ENCODE measurements around the gene GABRQ. TPM values are rescaled to one million over a fixed set of nuclear protein-coding genes. Genes with fewer than 3 reads are reported as not detected.

GABRQ gene
- total RNA-seq (2014; rRNA removed; shearing (Covaris generic)) = not detected in 2 replicates
- not detected in 2 replicates for total RNA-seq (2022)
- Bru-seq, nascent RNA = not detected
- percentile 7 among the genes with signal in this experiment for BruChase-seq, experiment 1, labeled RNA remaining after a 6-hour chase
- not detected for BruChase-seq, experiment 2, labeled RNA remaining after a 2-hour chase
- long read RNA-seq = 0 reads

DNA sequence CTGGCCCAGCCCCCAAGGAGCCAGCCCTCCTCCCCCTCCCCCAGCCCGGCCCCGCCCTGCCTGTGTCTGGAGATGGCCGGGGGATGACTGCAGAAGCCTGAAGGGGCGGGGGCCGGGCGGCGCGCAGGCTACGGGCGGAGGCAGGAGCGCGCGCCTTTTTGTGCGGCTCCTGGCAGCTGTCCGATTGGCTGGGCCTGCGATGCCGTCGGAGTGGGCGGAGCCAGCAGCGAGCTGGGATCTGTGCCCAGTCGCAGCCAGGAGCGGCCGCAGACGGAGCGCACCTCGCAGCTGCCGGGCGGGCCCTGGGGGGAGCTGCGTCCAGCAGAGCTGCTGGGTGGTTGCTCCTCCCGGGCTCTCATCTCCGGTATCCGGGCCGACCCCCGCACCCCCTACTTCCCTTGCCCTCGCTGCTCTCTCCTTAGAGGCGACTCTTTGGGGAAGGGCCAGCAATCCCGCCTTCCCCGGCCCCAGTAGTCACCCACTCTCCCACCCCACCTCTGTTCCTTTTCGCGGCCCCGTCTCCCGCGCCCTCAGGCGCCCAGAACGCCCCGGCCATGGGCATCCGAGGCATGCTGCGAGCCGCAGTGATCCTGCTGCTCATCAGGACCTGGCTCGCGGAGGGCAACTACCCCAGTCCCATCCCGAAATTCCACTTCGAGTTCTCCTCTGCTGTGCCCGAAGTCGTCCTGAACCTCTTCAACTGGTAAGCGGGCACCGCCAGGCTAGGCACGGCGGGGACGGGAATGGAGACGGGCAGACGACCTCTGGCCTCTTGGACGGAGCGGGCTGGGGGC, at the start of gene GABRQ:
GABRQ (plus strand) TSS at position 247 of the 794 bp plus-strand sequence; CDS start at position 555, 308 bp downstream.
- Histone ChIP-seq H4K20me1 (ENCODE audit: insufficient read depth, low read length) (no peaks in the 10 kb centered on the region), H3K9me2 (ENCODE audit: insufficient read depth, low read length) (no peaks in the 10 kb centered on the region), H3K36me3 (ENCODE audit: insufficient read depth, low read length) (no peaks in the 10 kb centered on the region), H2AFZ (ENCODE audit: low read length) (no peak within 1 kb of the TSS), H3K27ac (ENCODE audit: low read depth, low read length, poor library complexity, severe bottlenecking) (no peak within 1 kb of the TSS), H3K4me3 (ENCODE audit: low read depth, low read length, poor library complexity, severe bottlenecking) (no peak within 1 kb of the TSS), H3K79me2 (ENCODE audit: insufficient read depth, low read depth, low read length) (no peaks in the 10 kb centered on the region), H3K9me3 (ENCODE audit: low read length) (no peaks in the 10 kb centered on the region), H3K4me2 (ENCODE audit: low read length) (no peak within 1 kb of the TSS), H3K4me1 (ENCODE audit: insufficient read depth, low read length, poor library complexity, severe bottlenecking) (no peaks in the 10 kb centered on the region)
- ChIA-PET POLR2A (no interaction called here), CTCF (ENCODE audit: unreplicated experiment) (no interaction called here)
- BruUV-seq (replicated peaks) = no TSS peak
- TF ChIP-seq, protein P1, sequence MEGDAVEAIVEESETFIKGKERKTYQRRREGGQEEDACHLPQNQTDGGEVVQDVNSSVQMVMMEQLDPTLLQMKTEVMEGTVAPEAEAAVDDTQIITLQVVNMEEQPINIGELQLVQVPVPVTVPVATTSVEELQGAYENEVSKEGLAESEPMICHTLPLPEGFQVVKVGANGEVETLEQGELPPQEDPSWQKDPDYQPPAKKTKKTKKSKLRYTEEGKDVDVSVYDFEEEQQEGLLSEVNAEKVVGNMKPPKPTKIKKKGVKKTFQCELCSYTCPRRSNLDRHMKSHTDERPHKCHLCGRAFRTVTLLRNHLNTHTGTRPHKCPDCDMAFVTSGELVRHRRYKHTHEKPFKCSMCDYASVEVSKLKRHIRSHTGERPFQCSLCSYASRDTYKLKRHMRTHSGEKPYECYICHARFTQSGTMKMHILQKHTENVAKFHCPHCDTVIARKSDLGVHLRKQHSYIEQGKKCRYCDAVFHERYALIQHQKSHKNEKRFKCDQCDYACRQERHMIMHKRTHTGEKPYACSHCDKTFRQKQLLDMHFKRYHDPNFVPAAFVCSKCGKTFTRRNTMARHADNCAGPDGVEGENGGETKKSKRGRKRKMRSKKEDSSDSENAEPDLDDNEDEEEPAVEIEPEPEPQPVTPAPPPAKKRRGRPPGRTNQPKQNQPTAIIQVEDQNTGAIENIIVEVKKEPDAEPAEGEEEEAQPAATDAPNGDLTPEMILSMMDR (conservative IDR thresholded peaks at IDR 0.05; ENCODE audit: low read length) = no peak
- no peak for TF ChIP-seq EZH2phosphoT487 (IDR thresholded peaks at IDR 0.05; ENCODE audit: borderline replicate concordance, low read depth, low read length)
- DNase-seq (ENCODE audit: low spot score) = no peak
- intact Hi-C loops (cut with micrococcal nuclease; ENCODE audit: unreplicated experiment) = loop anchor here (10.0 kb wide), 1 partner anchor 1483 kb away; no protein-coding TSS in a partner anchor

DNA sequence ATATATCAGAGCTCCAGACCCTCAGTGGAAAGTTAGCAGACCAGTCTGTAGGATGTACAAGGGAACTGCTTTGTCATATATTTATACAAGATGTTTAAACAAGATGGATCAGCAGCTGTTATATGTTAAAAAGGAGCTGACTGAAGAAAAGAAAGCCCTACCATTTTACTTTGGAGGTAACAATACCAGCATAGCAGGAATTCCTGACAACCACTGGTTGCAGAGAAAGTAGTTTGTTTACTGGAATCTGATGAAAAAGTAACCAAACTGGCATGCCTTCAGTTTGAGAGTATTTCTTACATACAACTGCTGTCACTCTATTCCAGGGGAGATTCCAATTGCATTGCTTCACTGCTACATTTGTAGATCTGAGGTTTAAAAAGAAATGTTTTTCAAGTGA, 49.5 kb upstream of the GABRQ start:
- Histone ChIP-seq H3K79me2 (ENCODE audit: insufficient read depth, low read depth, low read length) (no peaks in the 10 kb centered on the region), H3K27ac (ENCODE audit: low read depth, low read length, poor library complexity, severe bottlenecking) (no peak overlapping the region), H3K9me3 (ENCODE audit: low read length) (no peaks in the 10 kb centered on the region), H3K4me2 (ENCODE audit: low read length) (no peak overlapping the region), H2AFZ (ENCODE audit: low read length) (no peak overlapping the region), H3K36me3 (ENCODE audit: insufficient read depth, low read length) (no peaks in the 10 kb centered on the region), H4K20me1 (ENCODE audit: insufficient read depth, low read length) (no peaks in the 10 kb centered on the region), H3K4me1 (ENCODE audit: insufficient read depth, low read length, poor library complexity, severe bottlenecking) (no peaks in the 10 kb centered on the region), H3K9me2 (ENCODE audit: insufficient read depth, low read length) (no peaks in the 10 kb centered on the region), H3K4me3 (ENCODE audit: low read depth, low read length, poor library complexity, severe bottlenecking) (no peak overlapping the region)
- intact Hi-C loops (cut with micrococcal nuclease; ENCODE audit: unreplicated experiment) = no loop called here
- POLR2A ChIA-PET = no interaction called here
- TF ChIP-seq, protein P1 (conservative IDR thresholded peaks at IDR 0.05; ENCODE audit: low read length) = no peak
- TF ChIP-seq EZH2phosphoT487 (IDR thresholded peaks at IDR 0.05; ENCODE audit: borderline replicate concordance, low read depth, low read length) = no peak
- no TSS peak for BruUV-seq (replicated peaks)
- CTCF ChIA-PET (ENCODE audit: unreplicated experiment) = no interaction called here
- DNase-seq (ENCODE audit: low spot score) = no peak

All from OCI-LY7 (cell line).